Amniotic stem cell (primary cell): Measurements from ENCODE around the gene NGLY1.

Experiments
- DNase-seq: peaks from one replicate; lab custom pipeline; 2025; lab: John Stamatoyannopoulos, UW

NGLY1 gene

GRCh38 chr3:25708036-25708435, 75.2 kb downstream of the NGLY1 start:
- no peak for DNase-seq

- no peak for DNase-seq
These were observed 75.8 kb downstream of the NGLY1 start for GRCh38 chr3:25707268-25707926.

GRCh38 chr3:25706213-25706612, 77.0 kb downstream of the NGLY1 start:
- no peak for DNase-seq

GRCh38 chr3:25697553-25697952, 85.7 kb downstream of the NGLY1 start:
- DNase-seq, result no peak

GRCh38 chr3:25695731-25696420, 87.4 kb downstream of the NGLY1 start:
- no peak for DNase-seq

GRCh38 chr3:25693238-25693637, 90.0 kb downstream of the NGLY1 start:
- no peak for DNase-seq

- no peak for DNase-seq
These were observed 90.9 kb downstream of the NGLY1 start for GRCh38 chr3:25692341-25692740.

GRCh38 chr3:25690768-25691533, 92.3 kb downstream of the NGLY1 start:
- DNase-seq, result no peak

GRCh38 chr3:25689226-25689625, 94.0 kb downstream of the NGLY1 start:
- no peak for DNase-seq

- DNase-seq, result no peak
These were observed 95.5 kb downstream of the NGLY1 start for GRCh38 chr3:25687742-25688141.

- no peak for DNase-seq
These were observed 96.5 kb downstream of the NGLY1 start for GRCh38 chr3:25686766-25687165.

GRCh38 chr3:25683882-25684281, 99.4 kb downstream of the NGLY1 start:
- DNase-seq, result no peak

- DNase-seq, result no peak
These were observed 99.8 kb downstream of the NGLY1 start for GRCh38 chr3:25683410-25683809.

- no peak for DNase-seq
These were observed 103.5 kb downstream of the NGLY1 start for GRCh38 chr3:25679642-25680302.

GRCh38 chr3:25679166-25679565, 104.1 kb downstream of the NGLY1 start:
- no peak for DNase-seq

GRCh38 chr3:25678581-25678980, 104.7 kb downstream of the NGLY1 start:
- DNase-seq, result no peak

- no peak for DNase-seq
These were observed 106.1 kb downstream of the NGLY1 start for GRCh38 chr3:25677121-25677520.

- no peak for DNase-seq
These were observed 108.6 kb downstream of the NGLY1 start for GRCh38 chr3:25674670-25675069.

GRCh38 chr3:25673738-25674298, 109.4 kb downstream of the NGLY1 start:
- no peak for DNase-seq
